GM19467 (cell line): ENCODE measurements around the gene MYO1D.
"Not testable (repeated sequence)": the region's sequence is repeated elsewhere in the genome, so short reads cannot be mapped to it uniquely, and the experiment has no call there.

Experiments
- ATAC-seq: cut with Tn5 transposase; IDR thresholded peaks from one replicate; pipeline ENCODE4 v1.9.1; 2021; ENCODE audit warnings: mild to moderate bottlenecking, moderate library complexity; ENCODE audit not compliant: unreplicated experiment

The MYO1D gene

DNA sequence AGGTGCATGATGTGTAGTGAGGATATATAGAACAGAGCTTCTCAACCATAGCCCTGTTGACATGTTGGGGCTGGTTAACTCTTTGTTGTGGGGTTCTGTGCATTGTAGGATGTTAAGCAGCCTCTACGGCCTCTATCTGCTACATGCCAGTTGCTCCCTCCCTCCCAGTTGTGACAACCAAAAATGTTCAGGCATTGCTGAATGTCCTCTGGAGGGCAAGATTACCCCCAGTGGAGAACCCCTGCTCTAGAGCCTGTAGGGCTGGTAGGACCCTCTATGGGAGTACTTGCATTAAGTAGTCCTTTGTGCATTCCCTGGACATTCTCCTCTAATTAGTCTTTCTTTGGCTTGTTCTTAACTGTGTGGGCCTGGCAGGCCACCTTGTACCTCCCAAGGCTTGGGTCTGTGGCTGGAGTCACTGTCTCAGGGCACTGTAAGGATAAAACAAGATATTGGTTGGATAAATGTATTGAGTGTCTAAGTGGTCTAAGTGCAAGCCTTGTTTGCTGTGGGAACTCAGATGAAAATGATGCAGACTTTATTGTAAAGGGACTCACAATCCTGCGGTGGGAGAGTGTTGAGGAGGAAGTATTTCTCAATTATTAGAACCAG is 19.8 kb upstream of the MYO1D start:
- ATAC-seq: no peak

DNA sequence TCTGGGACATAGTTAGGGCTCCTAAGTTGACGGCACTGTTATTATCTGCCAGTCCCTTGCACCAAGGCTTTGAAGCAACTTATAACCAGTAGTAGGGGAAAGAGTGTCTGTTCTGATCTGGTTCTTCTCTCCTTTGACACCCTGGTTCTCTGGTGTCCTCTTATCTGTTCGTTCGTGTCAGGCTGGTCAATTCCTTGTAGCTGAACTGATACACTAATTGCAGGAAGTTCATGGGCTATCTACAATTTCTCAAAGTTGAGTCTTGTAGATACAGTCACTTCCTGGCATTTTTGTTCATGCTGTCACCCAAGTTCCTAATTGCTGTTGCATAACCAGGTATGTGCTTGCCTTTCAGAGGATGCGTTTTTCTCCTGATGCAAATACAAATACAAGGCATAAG is 17.3 kb upstream of the MYO1D start:
- no peak for ATAC-seq

DNA sequence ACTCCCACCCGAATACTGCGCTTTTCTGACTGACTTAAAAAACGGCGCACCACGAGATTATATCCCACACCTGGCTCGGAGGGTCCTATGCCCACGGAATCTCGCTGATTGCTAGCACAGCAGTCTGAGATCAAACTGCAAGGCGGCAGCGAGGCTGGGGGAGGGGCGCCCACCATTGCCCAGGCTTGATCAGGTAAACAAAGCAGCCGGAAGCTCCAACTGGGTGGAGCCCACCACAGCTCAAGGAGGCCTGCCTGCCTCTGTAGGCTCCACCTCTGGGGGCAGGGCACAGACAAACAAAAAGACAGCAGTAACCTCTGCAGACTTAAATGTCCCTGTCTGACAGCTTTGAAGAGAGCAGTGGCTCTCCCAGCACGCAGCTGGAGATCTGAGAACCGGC is 10.5 kb upstream of the MYO1D start:
- not testable (repeated sequence) for ATAC-seq

GRCh38 chr17:32886951-32887350 is 10.0 kb upstream of the MYO1D start:
- ATAC-seq: not testable (repeated sequence)

- ATAC-seq: no peak
Observed at GRCh38 chr17:32882734-32883133, 5.8 kb upstream of the MYO1D start.

GRCh38 chr17:32882029-32882428 is 5.1 kb upstream of the MYO1D start:
- no peak for ATAC-seq

- ATAC-seq: no peak
Observed at GRCh38 chr17:32880671-32881453, 3.9 kb upstream of the MYO1D start.

GRCh38 chr17:32879134-32879533 is 2.2 kb upstream of the MYO1D start:
- ATAC-seq: no peak

GRCh38 chr17:32878211-32878610 is 1.3 kb upstream of the MYO1D start:
- ATAC-seq: no peak

GRCh38 chr17:32877164-32877764 is 340 bp upstream of the MYO1D start:
- peak; percentile 83 for ATAC-seq

DNA sequence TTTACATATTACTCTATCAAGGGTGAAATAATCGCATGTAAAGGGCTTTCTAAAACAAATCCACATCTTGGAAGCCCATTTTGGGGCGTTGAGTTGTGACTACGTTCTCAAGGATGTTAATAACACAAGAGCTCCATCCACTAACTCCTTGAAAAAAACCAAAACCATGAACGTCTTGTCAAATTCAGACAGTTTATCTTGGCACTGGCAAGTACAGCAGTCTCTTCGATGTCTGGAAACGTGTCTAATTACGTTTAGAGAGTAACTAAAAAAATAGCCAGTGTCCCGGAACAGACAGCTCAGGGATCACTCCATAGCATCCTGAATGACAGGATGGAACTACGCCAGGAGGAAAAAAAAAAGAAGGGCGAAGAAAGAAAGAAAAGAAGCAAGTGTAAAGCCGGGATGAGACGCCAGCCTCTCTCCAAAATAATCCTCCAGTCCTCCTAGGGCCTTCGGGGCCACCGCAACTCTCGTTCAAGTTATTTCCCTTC is 954 bp downstream of the MYO1D start:
- no peak for ATAC-seq

GRCh38 chr17:32875230-32875917 is 1.6 kb downstream of the MYO1D start:
- ATAC-seq: no peak

GRCh38 chr17:32873114-32873513 is 3.8 kb downstream of the MYO1D start:
- no peak for ATAC-seq

DNA sequence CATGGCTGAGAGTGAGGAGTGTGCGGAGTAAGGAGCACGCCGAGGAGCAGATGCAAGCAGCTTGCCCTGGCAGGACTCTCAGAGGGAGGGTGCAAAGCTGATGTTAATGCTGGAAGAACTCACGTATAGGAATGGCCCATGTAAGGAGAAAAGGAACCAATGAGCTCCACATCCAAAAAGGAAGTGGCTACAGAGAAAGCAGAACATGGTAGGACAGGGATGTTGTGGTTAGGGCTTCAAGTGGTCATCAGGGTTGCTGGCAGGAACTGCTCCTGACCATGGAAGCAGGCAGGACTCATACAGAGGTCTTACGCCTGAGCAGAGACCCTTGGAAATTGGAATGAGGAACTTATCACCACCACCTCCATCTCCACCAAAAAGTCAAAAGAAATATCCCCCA is 5.2 kb downstream of the MYO1D start:
- ATAC-seq: no peak

GRCh38 chr17:32870969-32871368 is 6.0 kb downstream of the MYO1D start:
- ATAC-seq: no peak

DNA sequence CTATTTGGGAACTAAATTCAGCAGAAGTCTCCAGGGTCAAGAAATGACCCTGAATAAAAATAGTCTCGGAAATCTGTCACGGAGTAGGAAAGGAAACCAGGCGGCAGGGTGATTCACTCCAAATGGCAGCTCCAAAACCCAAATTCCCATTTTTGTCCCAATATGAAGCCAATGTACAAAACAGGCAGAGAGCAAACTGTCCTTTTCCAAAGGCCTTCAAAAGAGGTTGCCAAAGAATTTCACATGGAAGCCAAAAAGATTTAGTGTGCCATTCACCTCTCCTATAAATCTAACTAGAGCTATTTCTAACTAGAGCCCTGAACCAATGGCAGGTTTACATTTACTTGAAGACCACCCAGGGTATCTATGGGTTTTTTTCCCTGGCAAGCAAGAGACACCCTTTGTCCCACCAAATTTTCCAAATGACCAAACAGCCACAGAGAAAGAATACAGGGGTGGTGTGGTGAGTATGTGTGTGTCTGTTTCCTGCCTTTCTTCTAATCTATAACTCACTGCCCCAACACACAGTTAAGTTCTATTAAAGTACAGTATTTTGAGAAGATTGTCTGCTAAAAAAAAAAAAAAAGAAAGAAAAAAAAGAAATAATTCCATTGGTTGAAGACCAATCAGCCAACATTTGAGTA is 6.8 kb downstream of the MYO1D start:
- no peak for ATAC-seq

- ATAC-seq: no peak
Observed at GRCh38 chr17:32869345-32870026, 7.4 kb downstream of the MYO1D start.

DNA sequence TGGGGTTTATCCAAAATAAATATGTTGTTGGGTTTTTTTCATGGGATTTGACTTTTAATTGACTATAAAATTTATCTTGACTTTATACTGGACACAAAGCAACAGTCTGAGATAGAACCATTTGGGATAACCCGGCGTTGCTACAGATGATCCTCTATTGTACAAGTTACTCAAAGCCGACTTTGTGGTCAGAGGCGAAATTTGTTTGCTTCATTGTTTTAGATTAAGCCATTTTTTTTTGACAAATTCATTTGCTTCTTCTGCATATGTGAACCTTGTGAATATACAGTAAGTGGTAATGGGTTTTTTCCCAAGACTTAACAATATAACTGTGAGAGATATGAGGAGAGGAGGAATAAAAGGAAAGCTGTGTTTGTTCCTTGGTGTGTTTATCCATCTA is 11.8 kb downstream of the MYO1D start:
- ATAC-seq: no peak

DNA sequence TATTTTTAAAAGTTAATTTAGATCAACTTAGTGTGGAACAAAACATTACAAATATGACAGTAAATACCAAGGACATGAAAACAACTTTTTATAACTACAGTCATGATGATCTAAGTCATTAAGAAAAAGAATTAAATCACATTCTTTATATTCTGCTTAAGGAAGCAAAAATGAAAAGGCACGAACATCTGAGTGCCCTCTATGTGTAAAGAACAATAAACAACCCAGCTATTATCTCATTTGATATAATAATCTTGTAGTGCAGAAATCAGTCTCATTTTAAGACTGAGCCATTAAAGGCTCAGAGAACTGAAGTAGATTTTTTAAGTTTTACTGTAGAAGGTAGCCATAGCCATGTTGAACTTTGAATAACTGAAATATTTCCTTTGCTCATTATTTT is 13.4 kb downstream of the MYO1D start:
- ATAC-seq: no peak

- ATAC-seq: no peak
Observed at GRCh38 chr17:32862940-32863339, 14.0 kb downstream of the MYO1D start.
